Activated T-cell treated with anti-CD3 and anti-CD28 coated beads, Interleukin-2, amount 50 U/mL, for 4 hours (primary cell): Measurements from ENCODE around the gene CR1L. TPM values are rescaled to one million over a fixed set of nuclear protein-coding genes. Genes with fewer than 3 reads are reported as not detected.
"Not testable (repeated sequence)": the region's sequence is repeated elsewhere in the genome, so short reads cannot be mapped to it uniquely, and the experiment has no call there.

Experiments
- ATAC-seq, 2 donors: fragments of 200-7000 bp; cut with Tn5 transposase; one replicate each; pipeline ENCODE4 v1.10.0; 2021
- DNase-seq: peaks from one replicate; pipeline ENCODE4 v3.0.0-alpha.2; 2020
- H3K27me3 Mint-ChIP-seq: one replicate; pipeline ENCODE4 v1.8.0; 2021; ENCODE audit warnings: low read depth, mixed read lengths
- H3K36me3 Mint-ChIP-seq: one replicate; pipeline ENCODE4 v1.8.0; 2022; ENCODE audit warnings: mixed read lengths; ENCODE audit not compliant: insufficient read depth
- H3K4me1 Mint-ChIP-seq: one replicate; pipeline ENCODE4 v1.8.0; 2021; ENCODE audit warnings: low read depth, mixed read lengths
- H3K4me3 Mint-ChIP-seq: one replicate; pipeline ENCODE4 v1.8.0; 2021; ENCODE audit warnings: mild to moderate bottlenecking, moderate library complexity, mixed read lengths
- H3K9me3 Mint-ChIP-seq: one replicate; pipeline ENCODE4 v1.8.0; 2021; ENCODE audit warnings: mixed read lengths
- total RNA-seq, 3 donors: library from RNA; stranded (reverse); gene quantifications; one replicate each; pipeline ENCODE4 v1.2.1, GENCODE V29; 2021

Gene CR1L
- total RNA-seq, 3 donors from 2014 or later, result not detected

DNA sequence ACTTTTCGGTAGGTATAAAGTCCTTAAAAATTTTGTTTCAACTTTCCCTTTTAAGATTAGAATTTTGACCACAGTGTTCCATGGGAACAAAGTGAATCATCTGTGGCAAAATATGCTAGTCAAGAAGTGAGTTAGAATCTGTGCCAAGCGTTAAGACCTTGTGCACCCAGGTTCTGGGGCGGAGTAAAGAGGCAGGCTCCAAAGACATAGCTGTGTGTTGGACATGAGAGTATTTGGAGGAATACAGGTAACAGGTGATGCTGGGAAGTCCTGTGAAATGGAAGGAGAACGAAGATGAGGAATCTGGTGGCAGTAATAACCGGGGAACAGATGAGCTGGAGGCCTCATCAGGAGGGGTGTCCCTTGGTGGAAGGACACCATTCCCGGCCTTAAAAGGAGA lies 10.6 kb upstream of the CR1L start:
- not testable (repeated sequence) for DNase-seq, ATAC-seq, H3K4me1 Mint-ChIP-seq, H3K36me3 Mint-ChIP-seq, H3K4me3 Mint-ChIP-seq, H3K9me3 Mint-ChIP-seq, H3K27me3 Mint-ChIP-seq

DNA sequence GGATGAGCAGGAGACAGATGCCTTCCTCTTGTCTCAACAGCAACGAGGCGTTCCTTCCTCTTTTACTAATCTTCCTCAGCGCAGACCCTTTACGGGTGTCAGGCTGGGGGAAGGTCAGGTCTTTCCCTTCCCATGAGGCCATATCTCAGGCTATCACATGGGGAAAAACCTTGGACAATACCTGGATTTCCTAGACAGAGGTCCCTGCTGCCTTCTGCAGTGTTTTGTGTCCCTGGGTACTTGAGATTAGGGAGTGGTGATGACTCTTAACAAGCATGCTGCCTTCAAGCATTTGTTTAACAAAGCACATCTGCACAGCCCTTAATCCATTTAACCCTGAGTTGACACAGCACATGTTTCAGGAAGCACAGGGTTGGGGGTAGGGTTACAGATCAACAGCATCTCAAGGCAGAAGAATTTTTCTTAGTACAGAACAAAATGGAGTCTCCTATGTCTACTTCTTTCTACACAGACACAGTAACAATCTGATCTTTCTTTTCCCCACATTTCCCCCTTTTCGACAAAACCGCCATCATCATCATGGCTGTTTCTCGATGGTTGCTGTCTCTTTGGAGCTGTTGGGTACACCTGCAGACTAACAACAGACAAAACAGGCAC lies 9.3 kb upstream of the CR1L start:
- H3K9me3 Mint-ChIP-seq, DNase-seq, H3K4me3 Mint-ChIP-seq, ATAC-seq, H3K36me3 Mint-ChIP-seq, H3K4me1 Mint-ChIP-seq: not testable (repeated sequence)
- peaks cover 12% of the 10 kb centered on the region for H3K27me3 Mint-ChIP-seq

DNA sequence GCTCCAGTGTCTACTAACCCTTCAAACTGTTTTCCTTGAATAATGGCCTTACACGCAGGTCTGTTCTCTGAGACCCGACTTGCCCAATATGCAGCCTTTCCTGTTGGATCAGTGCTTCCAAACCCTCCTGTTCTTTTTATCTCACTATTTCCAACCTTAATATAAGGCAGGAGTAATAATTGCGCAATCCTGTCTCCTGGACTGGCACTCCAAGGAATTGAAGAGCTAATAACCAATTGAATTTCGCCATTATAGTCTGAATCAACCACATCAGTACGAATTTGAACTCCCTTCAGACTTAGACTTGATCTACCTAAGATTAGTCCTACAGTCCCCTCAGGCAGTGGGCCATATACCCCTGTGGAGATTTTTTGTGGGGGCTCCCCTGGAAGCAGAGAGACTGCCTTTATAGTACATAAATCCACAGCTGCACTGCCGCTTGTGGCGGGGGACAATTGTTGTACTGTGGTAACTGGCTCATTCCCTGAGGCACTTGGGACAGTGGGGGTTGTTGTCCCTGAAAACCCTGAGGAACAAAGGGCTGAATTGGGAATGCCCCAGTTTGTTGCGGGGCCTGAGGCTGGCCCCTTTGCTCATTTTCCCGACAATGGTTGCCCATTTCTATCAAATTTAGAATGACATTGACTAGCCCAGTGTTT lies 6.3 kb upstream of the CR1L start:
- H3K4me3 Mint-ChIP-seq, H3K36me3 Mint-ChIP-seq, ATAC-seq, H3K4me1 Mint-ChIP-seq, DNase-seq, H3K9me3 Mint-ChIP-seq: not testable (repeated sequence)
- H3K27me3 Mint-ChIP-seq, result peaks cover 22% of the 10 kb centered on the region

DNA sequence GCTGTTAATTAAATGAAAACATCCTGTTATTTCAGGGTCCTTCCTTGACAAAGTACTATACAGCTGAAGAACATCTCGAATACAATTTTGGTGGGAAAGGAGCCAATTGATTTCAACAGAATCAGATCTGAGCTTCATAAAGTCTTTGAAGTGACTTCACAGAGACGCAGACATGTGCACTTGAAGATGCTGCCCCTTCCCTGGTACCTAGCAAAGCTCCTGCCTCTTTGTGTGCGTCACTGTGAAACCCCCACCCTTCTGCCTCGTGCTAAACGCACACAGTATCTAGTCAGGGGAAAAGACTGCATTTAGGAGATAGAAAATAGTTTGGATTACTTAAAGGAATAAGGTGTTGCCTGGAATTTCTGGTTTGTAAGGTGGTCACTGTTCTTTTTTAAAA lies 5.6 kb upstream of the CR1L start:
- not testable (repeated sequence) for H3K4me3 Mint-ChIP-seq, H3K4me1 Mint-ChIP-seq, H3K9me3 Mint-ChIP-seq, DNase-seq, H3K36me3 Mint-ChIP-seq, ATAC-seq
- peaks cover 25% of the 10 kb centered on the region for H3K27me3 Mint-ChIP-seq

DNA sequence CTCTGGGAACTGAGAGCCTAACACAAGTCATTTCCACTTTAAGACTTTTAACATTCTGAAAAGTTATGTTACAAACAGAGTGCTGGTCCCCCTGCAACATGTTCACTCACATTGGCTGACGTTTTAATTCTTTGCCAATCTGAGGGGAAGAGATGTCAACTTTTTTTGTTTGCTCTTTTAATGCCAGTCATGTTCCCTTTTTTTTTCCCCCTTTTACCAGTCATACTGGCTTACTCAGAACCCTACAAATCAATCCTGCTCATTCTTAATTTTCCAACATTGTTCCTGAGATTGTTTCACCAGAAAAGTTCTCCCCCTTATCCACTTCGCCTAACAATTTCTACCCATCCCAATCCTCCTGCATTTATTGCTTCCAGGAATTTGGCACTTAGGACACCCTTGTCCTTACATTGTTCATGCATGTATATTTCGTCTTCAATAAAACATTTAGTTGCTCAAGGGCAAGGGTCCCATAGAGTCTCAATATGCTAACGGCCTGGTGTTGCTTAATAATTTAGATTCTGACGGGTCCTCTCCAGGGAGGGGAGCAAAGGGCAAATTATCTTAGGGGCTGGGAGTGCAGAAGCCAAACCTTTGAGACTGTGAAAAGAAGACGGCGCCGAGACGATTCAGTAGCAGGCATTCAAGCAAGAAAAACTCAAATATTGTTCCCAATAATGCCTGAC lies 624 bp upstream of the CR1L start:
- H3K4me3 Mint-ChIP-seq, result peak overlapping the region; percentile 71
- H3K27me3 Mint-ChIP-seq, result peaks cover 28% of the 10 kb centered on the region
- no peak for DNase-seq
- no peak for ATAC-seq
- no peaks in the 10 kb centered on the region for H3K9me3 Mint-ChIP-seq
- peaks cover 6% of the 10 kb centered on the region for H3K4me1 Mint-ChIP-seq
- no peaks in the 10 kb centered on the region for H3K36me3 Mint-ChIP-seq

DNA sequence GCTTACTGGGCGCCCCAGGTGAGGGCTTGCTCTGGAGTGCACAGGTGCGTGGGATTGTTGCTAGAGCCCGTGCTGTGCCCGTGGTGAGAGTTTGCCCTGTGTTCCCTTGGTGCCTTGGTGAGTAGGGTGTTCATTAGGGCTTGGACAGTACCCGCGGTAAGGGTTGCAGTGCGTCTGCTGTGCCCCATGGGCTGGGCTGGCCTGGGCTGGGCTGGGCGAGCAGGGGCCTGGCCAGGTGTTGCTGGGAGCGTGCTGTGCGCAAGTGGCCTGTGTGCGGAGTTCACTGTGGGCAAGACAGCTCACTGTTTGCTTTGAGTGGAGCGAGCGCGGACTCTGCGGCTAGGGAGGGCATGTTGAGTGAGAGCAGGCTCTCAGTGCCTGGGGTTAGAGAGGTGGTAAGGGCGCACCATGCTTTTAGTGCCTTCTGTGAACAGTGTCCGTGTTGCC lies 725 bp downstream of the CR1L start:
- no peaks in the 10 kb centered on the region for H3K36me3 Mint-ChIP-seq
- peaks cover 23% of the 10 kb centered on the region for H3K27me3 Mint-ChIP-seq
- DNase-seq (no peak), ATAC-seq (no peak)
- H3K4me3 Mint-ChIP-seq, result peak overlapping the region; percentile 71
- H3K4me1 Mint-ChIP-seq, result peaks cover 6% of the 10 kb centered on the region
- no peaks in the 10 kb centered on the region for H3K9me3 Mint-ChIP-seq

DNA sequence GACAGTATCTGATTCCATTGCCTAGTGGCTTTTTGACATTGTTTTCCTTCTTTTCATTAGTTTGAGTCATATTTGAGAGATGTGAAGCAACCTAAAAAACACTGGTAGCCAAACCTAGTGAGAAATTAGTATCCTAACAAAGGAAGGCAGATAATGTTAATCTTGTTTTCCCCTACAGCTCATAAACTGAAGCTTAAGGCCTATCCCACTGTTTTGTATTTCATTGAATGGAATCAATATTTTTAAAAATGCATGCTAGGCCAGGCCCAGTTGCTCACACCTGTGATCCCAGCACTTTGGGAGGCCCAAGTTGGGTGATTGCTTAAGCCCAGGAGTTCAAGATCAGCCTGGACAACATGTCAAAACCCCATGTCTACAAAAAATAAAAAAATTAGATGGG lies 1.2 kb downstream of the CR1L start:
- no peaks in the 10 kb centered on the region for H3K9me3 Mint-ChIP-seq
- H3K4me1 Mint-ChIP-seq, result peaks cover 6% of the 10 kb centered on the region
- H3K4me3 Mint-ChIP-seq, result peak overlapping the region; percentile 2
- no peaks in the 10 kb centered on the region for H3K36me3 Mint-ChIP-seq
- ATAC-seq (no peak), DNase-seq (no peak)
- peaks cover 23% of the 10 kb centered on the region for H3K27me3 Mint-ChIP-seq

DNA sequence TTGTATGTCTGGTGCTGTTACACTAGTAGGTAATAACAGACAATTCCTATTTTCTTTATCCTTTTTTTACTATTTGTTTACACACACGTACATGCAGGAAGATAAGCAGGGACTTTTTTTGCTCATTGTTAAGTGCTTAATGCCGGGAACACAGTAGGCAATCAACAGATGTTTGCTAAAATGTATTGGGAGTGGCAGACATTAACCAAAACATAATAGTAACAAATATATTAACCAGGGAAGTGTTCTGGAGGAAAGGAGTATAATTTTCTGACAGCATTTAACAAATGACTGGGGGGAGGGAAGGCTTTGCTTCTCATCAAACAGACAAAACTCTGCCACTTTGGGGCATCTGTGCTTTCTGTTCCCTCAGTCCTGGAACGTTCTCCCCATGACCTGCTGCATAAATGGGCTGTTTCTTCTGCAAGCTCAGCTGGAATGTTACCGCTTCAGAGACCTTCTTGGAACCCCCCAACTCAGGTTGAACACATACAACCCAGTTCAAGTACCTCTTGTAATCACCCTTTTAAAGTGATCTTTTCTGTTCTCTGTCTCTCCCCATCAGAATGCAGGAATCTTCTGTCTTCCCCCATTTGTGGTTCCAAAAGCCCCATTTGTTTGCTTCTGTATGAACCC lies 2.1 kb downstream of the CR1L start:
- Mint-ChIP-seq H3K4me1 (peaks cover 6% of the 10 kb centered on the region), H3K9me3 (no peaks in the 10 kb centered on the region), H3K36me3 (no peaks in the 10 kb centered on the region), H3K4me3 (no peak overlapping the region), H3K27me3 (peaks cover 22% of the 10 kb centered on the region)
- no peak for DNase-seq
- ATAC-seq, result no peak

DNA sequence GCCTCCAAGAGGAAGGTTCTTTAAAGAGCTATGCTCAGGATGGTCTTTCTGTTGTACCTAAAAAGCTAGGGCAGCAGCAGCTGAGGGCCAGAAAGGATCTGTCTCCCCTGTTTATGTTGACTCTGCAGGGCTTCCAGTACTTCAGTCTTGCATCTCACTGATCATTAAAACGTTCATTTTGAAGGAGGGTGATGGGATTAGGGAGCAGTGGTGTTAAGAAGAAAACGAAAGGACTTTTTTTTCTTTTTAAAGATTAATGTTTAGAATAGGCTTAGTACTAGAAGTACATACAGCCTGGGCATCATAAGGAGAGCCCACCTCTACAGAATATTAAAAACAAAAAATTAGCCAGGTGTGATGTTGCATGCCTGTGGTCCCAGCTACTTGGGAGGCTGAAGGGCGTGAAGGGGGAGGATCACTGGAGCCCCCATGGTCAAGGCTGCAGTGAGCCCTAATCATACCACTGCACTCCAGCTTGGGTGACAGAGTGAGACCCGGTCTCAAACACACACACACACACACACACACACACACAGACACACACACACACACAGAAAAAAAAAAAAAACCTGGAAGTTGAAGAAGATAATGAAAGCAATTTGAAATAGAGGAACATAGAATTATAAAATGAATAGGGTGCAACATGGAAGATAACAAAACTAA lies 2.9 kb downstream of the CR1L start:
- Mint-ChIP-seq H3K36me3 (no peaks in the 10 kb centered on the region), H3K27me3 (peaks cover 15% of the 10 kb centered on the region), H3K4me1 (peaks cover 6% of the 10 kb centered on the region), H3K4me3 (no peak overlapping the region), H3K9me3 (no peaks in the 10 kb centered on the region)
- DNase-seq (no peak), ATAC-seq (no peak)

DNA sequence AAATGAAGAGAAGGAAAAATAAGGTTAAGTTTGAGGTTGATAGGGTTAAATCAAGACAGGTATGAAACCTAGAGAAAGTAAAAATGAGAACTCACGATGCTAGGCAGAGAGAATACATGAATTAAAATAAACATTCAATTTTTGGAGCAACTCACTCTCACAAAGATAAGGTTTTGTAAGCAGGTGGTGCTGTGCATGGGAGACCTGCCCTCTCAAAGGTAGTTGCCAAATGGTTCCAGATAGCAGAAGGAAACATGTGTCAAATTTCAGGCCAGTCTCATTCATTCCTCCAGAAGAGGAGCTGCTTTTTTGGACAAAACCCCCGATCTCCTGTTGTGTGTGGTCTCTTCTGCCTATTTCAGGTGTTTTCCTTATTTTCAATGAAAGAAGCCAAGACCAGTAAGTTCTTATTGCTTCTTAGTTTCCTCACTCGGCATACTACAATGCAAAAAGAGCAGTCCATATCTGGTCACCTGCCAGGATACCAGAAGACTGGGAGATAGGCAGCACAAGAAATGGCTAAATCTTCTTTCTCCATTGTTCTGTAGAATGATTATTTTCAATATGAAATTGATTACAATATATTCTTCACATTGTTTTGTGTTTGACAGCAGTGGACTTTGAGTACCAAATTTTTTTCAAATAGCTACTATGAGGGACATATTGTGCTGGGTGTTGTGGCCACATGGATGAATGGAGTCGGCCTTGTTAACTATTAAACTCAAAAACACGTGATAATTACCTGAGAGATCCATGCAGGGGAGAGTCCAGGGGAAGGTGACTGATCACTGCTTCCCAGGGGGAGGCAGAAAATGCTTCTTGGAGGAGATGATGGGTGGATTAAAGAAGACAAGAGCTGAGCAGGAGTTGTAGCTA lies 3.6 kb downstream of the CR1L start:
- Mint-ChIP-seq H3K9me3 (no peaks in the 10 kb centered on the region), H3K27me3 (peaks cover 11% of the 10 kb centered on the region), H3K4me3 (no peak overlapping the region), H3K36me3 (no peaks in the 10 kb centered on the region), H3K4me1 (peaks cover 6% of the 10 kb centered on the region)
- no peak for DNase-seq
- ATAC-seq, result no peak

DNA sequence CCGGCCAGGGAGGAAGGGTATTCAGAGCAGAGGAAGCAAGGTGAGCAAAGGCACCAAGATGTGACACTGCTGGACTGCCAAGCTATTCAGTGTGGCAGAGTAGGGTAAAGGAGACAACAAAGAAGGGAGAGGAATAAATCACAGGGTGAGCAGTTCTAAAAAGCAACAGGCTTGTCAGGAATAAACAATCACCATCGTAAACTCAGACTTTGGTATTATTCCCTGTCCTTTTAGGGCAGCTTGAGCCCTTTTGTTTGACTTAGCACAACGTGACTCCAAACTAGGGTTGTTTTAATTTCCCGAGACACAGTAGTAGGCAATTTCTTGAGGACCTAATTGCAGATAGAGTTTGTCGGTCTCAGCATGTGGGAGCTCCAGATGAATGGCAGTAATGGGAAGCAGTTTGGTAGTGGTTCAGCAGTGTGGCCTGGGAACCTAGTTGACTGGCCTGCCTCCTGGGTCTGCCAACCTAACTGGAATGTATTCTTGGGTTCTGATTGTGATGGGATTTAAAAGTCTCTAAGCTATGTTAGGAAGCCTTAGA lies 4.3 kb downstream of the CR1L start:
- Mint-ChIP-seq H3K36me3 (no peaks in the 10 kb centered on the region), H3K4me1 (peaks cover 3% of the 10 kb centered on the region), H3K27me3 (peaks cover 9% of the 10 kb centered on the region), H3K4me3 (no peak overlapping the region), H3K9me3 (no peaks in the 10 kb centered on the region)
- ATAC-seq, result no peak
- DNase-seq, result no peak

DNA sequence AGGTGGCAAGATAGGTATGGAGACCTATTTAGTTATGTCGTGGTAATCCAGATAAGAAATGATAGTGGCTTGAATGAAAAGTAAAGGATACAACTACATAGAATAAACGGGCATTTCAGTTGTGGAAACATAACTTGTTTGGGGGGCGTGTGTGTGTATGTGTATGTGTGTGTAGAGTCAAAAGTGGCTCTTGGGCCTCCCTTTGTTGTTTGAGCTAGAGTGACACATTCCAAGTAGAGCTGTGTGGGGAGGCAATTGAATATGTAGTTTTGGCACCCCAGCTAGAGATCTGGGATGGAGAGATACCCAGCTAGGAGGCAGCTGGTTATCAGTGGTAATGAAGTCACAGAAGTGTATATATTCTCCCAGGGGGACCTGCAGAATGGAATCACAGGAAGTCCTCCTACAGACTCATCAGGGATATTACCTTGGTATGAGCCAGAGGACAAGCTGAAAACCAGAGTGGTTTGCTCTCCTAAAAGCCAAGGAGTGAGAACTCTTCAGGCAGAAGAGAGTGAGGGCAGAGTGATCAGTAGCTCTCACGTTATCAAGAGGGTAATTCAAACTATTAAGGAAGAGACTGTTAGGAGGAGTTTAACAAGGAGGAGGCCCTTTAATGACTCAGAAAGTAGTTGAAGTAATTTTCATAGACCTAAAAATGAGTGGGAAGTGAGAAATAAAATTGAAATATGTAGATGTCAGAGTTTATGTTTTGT lies 5.1 kb downstream of the CR1L start:
- ATAC-seq, result no peak
- peaks cover 5% of the 10 kb centered on the region for H3K27me3 Mint-ChIP-seq

DNA sequence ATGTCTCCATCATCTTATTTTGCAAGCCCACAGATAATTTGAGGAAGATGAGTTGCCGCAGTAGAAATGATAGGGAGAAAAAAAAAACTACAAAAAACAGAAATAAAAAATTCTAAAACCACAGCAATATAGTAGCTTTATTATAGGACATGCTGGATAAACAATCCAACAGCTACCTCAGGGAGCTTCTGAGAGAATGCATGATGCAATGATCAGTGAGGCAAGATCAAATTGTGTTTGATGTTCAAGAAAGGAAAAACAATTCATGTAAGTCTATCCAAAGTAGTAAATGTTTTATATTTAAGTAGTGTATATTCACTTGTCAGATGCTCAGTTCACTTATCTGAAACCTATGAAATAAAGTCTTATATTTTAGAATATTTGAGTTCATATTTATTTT lies 6.7 kb downstream of the CR1L start:
- Mint-ChIP-seq H3K27me3 (peaks cover 2% of the 10 kb centered on the region), H3K4me3 (no peak overlapping the region), H3K9me3 (no peaks in the 10 kb centered on the region), H3K36me3 (peaks cover 1% of the 10 kb centered on the region), H3K4me1 (no peaks in the 10 kb centered on the region)
- no peak for DNase-seq
- ATAC-seq, result no peak

More for the DNA sequence above, 5.1 kb downstream of the CR1L start:
- Mint-ChIP-seq H3K4me1 (no peaks in the 10 kb centered on the region), H3K9me3 (no peaks in the 10 kb centered on the region), H3K4me3 (no peak overlapping the region), H3K36me3 (no peaks in the 10 kb centered on the region)
- DNase-seq, result no peak
